AG04449 (cell line): Measurements from ENCODE around the gene COL9A3.

Experiments used
- CTCF ChIA-PET: fragments of 350-600 bp; formaldehyde crosslinking; extraction: SDS; loops from one replicate; lab custom pipeline; 2021; ENCODE audit warnings: antibody characterized with exemption; lab: Yijun Ruan, JAX
- POLR2A ChIA-PET: fragments of 400-600, 350-600 bp; formaldehyde crosslinking; extraction: SDS; loops from one replicate; lab custom pipeline; 2020; ENCODE audit warnings: antibody characterized with exemption, inconsistent platforms; lab: Yijun Ruan, JAX
- DNase-seq: peaks from one replicate; pipeline ENCODE4 v3.0.0-alpha.2; 2010; ENCODE audit warnings: low read depth, low spot score
- H3K4me3 ChIP-seq: 2 replicates; pipeline ENCODE4 v1.5.1; 2011; ENCODE audit warnings: low read depth, mild to moderate bottlenecking, control low read depth, low read length
- CTCF ChIP-seq: IDR thresholded peaks from one replicate; pipeline ENCODE4 v1.5.1; 2011; ENCODE audit warnings: mild to moderate bottlenecking, moderate library complexity, low read length, control low read depth, inconsistent platforms; ENCODE audit not compliant: insufficient read depth; ENCODE audit errors: missing control alignments

Gene COL9A3

GRCh38 chr20:62777528-62777830, 39.4 kb upstream of the COL9A3 start:
- POLR2A ChIA-PET = no interaction called here
- TF ChIP-seq CTCF = no peak
- CTCF ChIA-PET = no interaction called here
- H3K4me3 ChIP-seq = no peak overlapping the region
- no peak for DNase-seq

DNA sequence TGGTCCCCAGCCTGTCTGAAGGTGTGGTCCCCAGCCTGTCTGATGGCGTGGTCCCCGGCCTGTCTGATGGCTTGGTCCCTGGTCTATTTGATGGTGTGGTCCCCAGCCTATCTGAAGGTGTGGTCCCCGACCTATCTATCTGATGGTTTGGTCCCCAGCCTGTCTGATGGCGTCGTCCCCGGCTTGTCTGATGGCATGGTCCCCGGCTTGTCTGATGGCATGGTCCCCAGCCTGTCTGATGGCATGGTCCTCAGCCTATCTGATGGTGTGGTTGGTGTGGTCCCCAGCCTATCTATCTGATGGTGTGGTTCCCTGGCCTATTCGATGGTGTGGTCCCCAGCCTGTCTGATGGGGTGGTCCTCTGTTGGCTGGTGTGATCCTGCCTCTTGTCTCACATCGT, 38.8 kb upstream of the COL9A3 start:
- POLR2A ChIA-PET = no interaction called here

DNA sequence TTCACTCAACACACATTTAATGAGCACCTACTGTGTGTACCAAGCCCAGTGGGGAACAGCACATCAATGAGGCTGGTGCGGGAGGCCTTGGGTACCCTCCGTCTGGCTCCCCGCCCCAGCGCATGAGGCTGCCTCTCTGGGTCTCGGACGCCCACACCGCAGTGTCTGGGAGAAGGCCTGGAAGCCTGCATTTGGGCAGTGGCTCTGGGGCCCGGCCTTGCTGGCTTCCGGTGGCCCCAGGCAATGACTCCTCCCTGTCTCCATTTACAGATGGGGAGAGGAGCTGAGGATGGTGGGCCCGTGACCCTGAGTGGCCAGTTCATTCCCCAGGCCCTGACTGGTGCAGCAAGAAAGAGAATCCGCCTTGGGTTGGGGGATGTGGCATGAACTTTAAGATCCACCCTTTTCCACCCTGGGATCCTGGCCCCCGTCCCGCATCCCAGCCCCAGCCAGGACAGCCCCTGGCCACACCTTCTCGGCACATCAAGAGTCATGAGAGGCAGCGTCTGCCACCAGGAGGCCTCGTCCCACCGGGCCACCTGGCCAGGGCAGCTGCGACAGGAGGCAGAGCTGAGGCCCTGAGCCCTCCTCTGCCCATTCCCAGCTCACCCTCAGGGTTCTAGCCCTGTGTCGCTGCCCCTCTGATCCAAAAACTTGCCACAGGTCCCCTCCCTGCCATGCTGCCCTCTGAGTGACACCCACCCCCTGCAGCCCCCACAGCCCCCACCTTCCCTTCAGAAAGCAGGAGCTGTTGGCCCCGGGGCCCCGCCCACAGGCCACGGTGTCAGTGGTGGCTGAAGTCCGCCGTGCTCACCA, 38.0 kb upstream of the COL9A3 start:
- no peak for DNase-seq
- no peak overlapping the region for H3K4me3 ChIP-seq
- TF ChIP-seq CTCF = no peak
- POLR2A ChIA-PET = no interaction called here
- CTCF ChIA-PET = interaction anchor here (1.4 to 1.7 kb wide), 3 partner anchors 12 to 112 kb away, joined by 3 to 9 read pairs (median 5); no protein-coding TSS in a partner anchor

More for the DNA sequence above, 38.8 kb upstream of the COL9A3 start:
- CTCF ChIA-PET = no interaction called here
- no peak for TF ChIP-seq CTCF
- no peak overlapping the region for H3K4me3 ChIP-seq
- DNase-seq = no peak

GRCh38 chr20:62779417-62779685, 37.5 kb upstream of the COL9A3 start:
- TF ChIP-seq CTCF = no peak
- POLR2A ChIA-PET = no interaction called here
- CTCF ChIA-PET = interaction anchor here (1.4 to 1.7 kb wide), 3 partner anchors 11 to 112 kb away, joined by 3 to 9 read pairs (median 5); no protein-coding TSS in a partner anchor
- DNase-seq = no peak
- no peak overlapping the region for H3K4me3 ChIP-seq

- no peak for DNase-seq
- ChIA-PET CTCF (interaction anchor here (1.4 to 1.7 kb wide), 3 partner anchors 11 to 113 kb away, joined by 3 to 9 read pairs (median 5); no protein-coding TSS in a partner anchor), POLR2A (no interaction called here)
- no peak for TF ChIP-seq CTCF
- no peak overlapping the region for H3K4me3 ChIP-seq
These were observed 36.6 kb upstream of the COL9A3 start for GRCh38 chr20:62780204-62780603.

DNA sequence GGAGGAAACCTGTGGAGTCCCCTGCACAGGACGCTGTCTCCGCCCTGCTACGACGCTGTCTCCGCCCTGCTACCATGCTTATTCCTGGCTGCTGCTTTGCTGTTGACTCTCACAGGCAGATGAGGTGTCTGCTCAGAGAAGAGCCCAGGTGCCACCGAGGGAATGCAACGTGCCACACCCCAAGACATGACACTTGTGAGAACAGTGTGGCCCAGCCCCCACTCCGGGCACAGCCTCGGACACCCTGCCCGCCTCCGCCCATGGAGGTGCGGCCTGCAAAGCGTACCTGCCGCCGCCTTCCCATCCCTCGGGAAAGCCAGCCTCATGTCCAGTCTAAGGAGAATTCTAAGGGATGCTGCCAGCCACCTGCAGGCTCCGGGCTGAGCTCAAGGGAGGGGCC, 36.2 kb upstream of the COL9A3 start:
- TF ChIP-seq CTCF = no peak
- DNase-seq = no peak
- ChIA-PET POLR2A (no interaction called here), CTCF (no interaction called here)
- H3K4me3 ChIP-seq = no peak overlapping the region
